Calu3 (cell line): ENCODE results near the gene GJA10. TPM values are rescaled to one million over a fixed set of nuclear protein-coding genes. Genes with fewer than 3 reads are reported as not detected.

ENCODE experiments used
- BruUV-seq: library from RNA; stranded (reverse); fragments of 400-500 nt; replicated peaks from 2 replicates; lab custom pipeline; 2021; lab: Mats Ljungman, UMichigan
- CTCF ChIA-PET: fragments of 300-600 bp; sonication (Branson Sonifier 250); formaldehyde crosslinking; loops from one replicate; lab custom pipeline; 2022; ENCODE audit warnings: antibody characterized with exemption; lab: Charles Lee
- DNase-seq: peaks from one replicate; pipeline ENCODE4 v3.0.0; 2022
- H3K27ac Mint-ChIP-seq: one replicate; pipeline ENCODE4 v1.8.0; 2022; ENCODE audit warnings: mixed read lengths; ENCODE audit not compliant: unreplicated experiment
- H3K27me3 Mint-ChIP-seq: one replicate; pipeline ENCODE4 v1.8.0; 2022; ENCODE audit warnings: mixed read lengths; ENCODE audit not compliant: unreplicated experiment
- H3K36me3 Mint-ChIP-seq: one replicate; pipeline ENCODE4 v1.8.0; 2022; ENCODE audit warnings: mild to moderate bottlenecking, moderate library complexity, mixed read lengths; ENCODE audit not compliant: insufficient read depth, unreplicated experiment
- H3K4me1 Mint-ChIP-seq: one replicate; pipeline ENCODE4 v1.8.0; 2022; ENCODE audit warnings: mild to moderate bottlenecking, low read depth, mixed read lengths; ENCODE audit not compliant: unreplicated experiment
- H3K4me3 Mint-ChIP-seq: one replicate; pipeline ENCODE4 v1.8.0; 2022; ENCODE audit warnings: mild to moderate bottlenecking, low read depth, moderate library complexity, mixed read lengths; ENCODE audit not compliant: unreplicated experiment
- H3K9me3 Mint-ChIP-seq: one replicate; pipeline ENCODE4 v1.8.0; 2022; ENCODE audit warnings: low read depth, mixed read lengths; ENCODE audit not compliant: unreplicated experiment
- CTCF ChIP-seq: fragments of 200-600 bp; IDR thresholded peaks from one replicate; pipeline ENCODE4 v1.8.0; 2022; ENCODE audit warnings: antibody characterized with exemption; ENCODE audit not compliant: unreplicated experiment
- intact Hi-C: fragments of 100-400 bp; cut with micrococcal nuclease; formaldehyde crosslinking; loops from one replicate; pipeline ENCODE4 v1.10.0; 2022; ENCODE audit not compliant: unreplicated experiment
- total RNA-seq: library from RNA; stranded (reverse); gene quantifications from 2 replicates; pipeline ENCODE4 v1.2.3, GENCODE V29; 2022

The GJA10 gene
- total RNA-seq, 1 experiment from 2014 or later, result not detected

GRCh38 chr6:89921197-89921596 lies 26.9 kb downstream of the GJA10 start:
- H3K4me1 Mint-ChIP-seq, result no peaks in the 10 kb centered on the region
- CTCF ChIA-PET, result interaction anchor here (1.2 kb wide), 1 partner anchor 50 kb away, joined by 3 read pairs; no protein-coding TSS in a partner anchor
- H3K36me3 Mint-ChIP-seq, result peaks cover 6% of the 10 kb centered on the region
- no peak overlapping the region for H3K4me3 Mint-ChIP-seq
- BruUV-seq, result no TSS peak
- H3K9me3 Mint-ChIP-seq, result no peaks in the 10 kb centered on the region
- intact Hi-C loops, result no loop called here
- no peaks in the 10 kb centered on the region for H3K27me3 Mint-ChIP-seq
- no peak for DNase-seq
- no peak for TF ChIP-seq CTCF
- H3K27ac Mint-ChIP-seq, result no peak overlapping the region

- CTCF ChIA-PET, result no interaction called here
- no peak for TF ChIP-seq CTCF
- no TSS peak for BruUV-seq
- no peaks in the 10 kb centered on the region for H3K27me3 Mint-ChIP-seq
- no peak overlapping the region for H3K27ac Mint-ChIP-seq
- H3K36me3 Mint-ChIP-seq, result peaks cover 6% of the 10 kb centered on the region
- no peaks in the 10 kb centered on the region for H3K4me1 Mint-ChIP-seq
- no peak overlapping the region for H3K4me3 Mint-ChIP-seq
- intact Hi-C loops, result no loop called here
- no peak for DNase-seq
- no peaks in the 10 kb centered on the region for H3K9me3 Mint-ChIP-seq
Observed at GRCh38 chr6:89921691-89922090, 27.4 kb downstream of the GJA10 start.

- Mint-ChIP-seq H3K36me3 (peaks cover 6% of the 10 kb centered on the region), H3K27ac (no peak overlapping the region), H3K27me3 (no peaks in the 10 kb centered on the region), H3K4me3 (no peak overlapping the region), H3K4me1 (peaks cover 3% of the 10 kb centered on the region), H3K9me3 (no peaks in the 10 kb centered on the region)
- no TSS peak for BruUV-seq
- CTCF ChIA-PET, result no interaction called here
- DNase-seq, result no peak
- TF ChIP-seq CTCF, result no peak
- intact Hi-C loops, result no loop called here
Observed at GRCh38 chr6:89924231-89924630, 30.0 kb downstream of the GJA10 start.

GRCh38 chr6:89925826-89926225 lies 31.6 kb downstream of the GJA10 start:
- Mint-ChIP-seq H3K4me1 (peaks cover 10% of the 10 kb centered on the region), H3K27ac (no peak overlapping the region), H3K4me3 (no peak overlapping the region), H3K27me3 (no peaks in the 10 kb centered on the region), H3K36me3 (peaks cover 6% of the 10 kb centered on the region), H3K9me3 (no peaks in the 10 kb centered on the region)
- CTCF ChIA-PET, result no interaction called here
- DNase-seq, result no peak
- intact Hi-C loops, result no loop called here
- BruUV-seq, result no TSS peak
- no peak for TF ChIP-seq CTCF
